ENCODE measurements around the gene SYT17. TPM values are rescaled to one million over a fixed set of nuclear protein-coding genes. Genes with fewer than 3 reads are reported as not detected.

The SYT17 gene
- total RNA-seq, 6 donors from 2014 or later = 11.6 to 49.2 (median 14.8) TPM

GRCh38 chr16:19130852-19131824 is 36.9 kb upstream of the SYT17 start:
- peak; percentile 16 to 50 for TF ChIP-seq POLR2AphosphoS5 (IDR thresholded peaks at IDR 0.05)
- TF ChIP-seq CTCF (IDR thresholded peaks at IDR 0.05) = no peak
- TF ChIP-seq EP300 (IDR thresholded peaks at IDR 0.05) = no peak
- TF ChIP-seq POLR2A (IDR thresholded peaks at IDR 0.05) = no peak
- 22 to 36% methylated on average over 10 to 11 of the region's 11 CpGs for WGBS, 2 donors
- Histone ChIP-seq H3K9me3 (no peaks in the 10 kb centered on the region), H3K27me3 (no peaks in the 10 kb centered on the region), H3K27ac (peak overlapping the region; percentile 73 to 86 (median 84)), H3K4me1 (peaks cover 45 to 54% (median 50%) of the 10 kb centered on the region in 4 donors), H3K36me3 (no peaks in the 10 kb centered on the region), H3K4me3 (no peak overlapping the region)
- ATAC-seq (ENCODE audit: low FRiP score in 2 of 2) (peak; percentile 6 to 77), DNase-seq (peak in 1 of 2 donors; percentile 32)

- no peaks in the 10 kb centered on the region for H3K27me3 ChIP-seq
- peaks cover 51 to 61% (median 56%) of the 10 kb centered on the region in 4 donors for H3K4me1 ChIP-seq
- TF ChIP-seq POLR2AphosphoS5 (IDR thresholded peaks at IDR 0.05) = peak in 1 of 2 donors; percentile 50
- TF ChIP-seq CTCF (IDR thresholded peaks at IDR 0.05) = no peak
- DNase-seq (no peak), ATAC-seq (ENCODE audit: low FRiP score in 2 of 2) (peak in 1 of 2 donors; percentile 12)
- H3K4me3 ChIP-seq = no peak overlapping the region
- no peaks in the 10 kb centered on the region for H3K9me3 ChIP-seq
- peak overlapping the region; percentile 73 to 86 (median 84) for H3K27ac ChIP-seq
- no peaks in the 10 kb centered on the region for H3K36me3 ChIP-seq
Observed at GRCh38 chr16:19131825-19132218, 36.2 kb upstream of the SYT17 start.

- no peak for ATAC-seq (ENCODE audit: low FRiP score in 2 of 2)
- Histone ChIP-seq H3K27ac (peak overlapping the region; percentile 73 to 86 (median 84)), H3K27me3 (no peaks in the 10 kb centered on the region), H3K36me3 (no peaks in the 10 kb centered on the region), H3K4me1 (peaks cover 56 to 63% (median 60%) of the 10 kb centered on the region in 4 donors), H3K9me3 (no peaks in the 10 kb centered on the region), H3K4me3 (no peak overlapping the region)
- whole genome bisulfite sequencing, 2 donors = 67 to 78% methylated on average over 1 of the region's 1 CpG
- TF ChIP-seq POLR2AphosphoS5 (IDR thresholded peaks at IDR 0.05) (no peak), POLR2A (IDR thresholded peaks at IDR 0.05) (no peak), EP300 (IDR thresholded peaks at IDR 0.05) (no peak), CTCF (IDR thresholded peaks at IDR 0.05) (no peak)
- DNase-seq = no peak
Observed at GRCh38 chr16:19132255-19132654, 35.8 kb upstream of the SYT17 start.

- DNase-seq = no peak
- H3K27me3 ChIP-seq = no peaks in the 10 kb centered on the region
- TF ChIP-seq POLR2A (IDR thresholded peaks at IDR 0.05) = no peak
- no peaks in the 10 kb centered on the region for H3K9me3 ChIP-seq
- H3K27ac ChIP-seq = peak overlapping the region; percentile 73 to 86 (median 84)
- H3K36me3 ChIP-seq = no peaks in the 10 kb centered on the region
- peaks cover 60 to 65% (median 63%) of the 10 kb centered on the region in 4 donors for H3K4me1 ChIP-seq
- WGBS, 2 donors = 79 to 81% methylated on average over 11 of the region's 11 CpGs
- ATAC-seq (ENCODE audit: low FRiP score in 2 of 2) = no peak
- no peak overlapping the region for H3K4me3 ChIP-seq
Observed at GRCh38 chr16:19132898-19133297, 35.1 kb upstream of the SYT17 start.

GRCh38 chr16:19133600-19133999 is 34.4 kb upstream of the SYT17 start:
- H3K36me3 ChIP-seq = no peaks in the 10 kb centered on the region
- TF ChIP-seq POLR2A (IDR thresholded peaks at IDR 0.05) = no peak
- no peak for TF ChIP-seq POLR2AphosphoS5 (IDR thresholded peaks at IDR 0.05)
- no peak for TF ChIP-seq CTCF (IDR thresholded peaks at IDR 0.05)
- no peak for TF ChIP-seq EP300 (IDR thresholded peaks at IDR 0.05)
- no peak for ATAC-seq (ENCODE audit: low FRiP score in 2 of 2)
- H3K27me3 ChIP-seq = no peaks in the 10 kb centered on the region
- WGBS, 2 donors = 100% methylated on average over 1 of the region's 1 CpG
- no peak overlapping the region for H3K27ac ChIP-seq
- no peak overlapping the region for H3K4me3 ChIP-seq
- DNase-seq = no peak
- H3K4me1 ChIP-seq = peaks cover 63 to 70% (median 67%) of the 10 kb centered on the region in 4 donors
- H3K9me3 ChIP-seq = no peaks in the 10 kb centered on the region
